ENCODE results near the gene SDF2. TPM values are rescaled to one million over a fixed set of nuclear protein-coding genes. Genes with fewer than 3 reads are reported as not detected.

Gene SDF2
- 10 to 100 TPM; 26.7 to 45.3 (median 32.4) TPM for total RNA-seq

GRCh38 chr17:28661635-28662526 lies at the start of gene SDF2, which contains the start of gene SUPT6H:
Gene SDF2, minus strand, starts transcription at chr17:28661906. Its CDS starts 30 bp downstream, at chr17:28661876.
Gene SUPT6H, plus strand, starts transcription at chr17:28662205. Its CDS starts 11,197 bp downstream, at chr17:28673402.
- 0 to 1% methylated on average over 54 to 63 of the region's 66 CpGs for WGBS, 2 donors
- DNase-seq (ENCODE audit: low spot score in 2 of 2): peak; percentile 83 to 93
- TF ChIP-seq POLR2A (IDR thresholded peaks at IDR 0.05) (peak; percentile 69 to 90), EP300 (IDR thresholded peaks at IDR 0.05) (peak; percentile 82 to 97), CTCF (IDR thresholded peaks at IDR 0.05) (no peak)
- peak within 1 kb of the TSS; percentile 93 to 97 (median 96) for H3K27ac ChIP-seq
- H3K27me3 ChIP-seq: no peaks in the 10 kb centered on the region
- H3K4me1 ChIP-seq: peaks cover 0 to 51% (median 22%) of the 10 kb centered on the region in 4 donors
- H3K4me3 ChIP-seq: peak within 1 kb of the TSS; percentile 60 to 96 (median 84)
- no peaks in the 10 kb centered on the region for H3K9me3 ChIP-seq
- H3K36me3 ChIP-seq: peaks cover 0 to 47% (median 10%) of the 10 kb centered on the region in 3 donors

GRCh38 chr17:28710861-28711722 lies 49.4 kb upstream of the SDF2 start:
- peaks cover 0 to 32% (median 5%) of the 10 kb centered on the region in 3 donors for H3K36me3 ChIP-seq
- DNase-seq (ENCODE audit: low spot score in 2 of 2): peak; percentile 83 to 84
- 1% methylated on average over 59 to 66 of the region's 74 CpGs for WGBS, 2 donors
- no peaks in the 10 kb centered on the region for H3K9me3 ChIP-seq
- H3K27ac ChIP-seq: peak overlapping the region; percentile 81 to 97 (median 93)
- peaks cover 0 to 43% (median 4%) of the 10 kb centered on the region in 4 donors for H3K4me1 ChIP-seq
- peak overlapping the region; percentile 42 to 72 (median 54) for H3K4me3 ChIP-seq
- H3K27me3 ChIP-seq: no peaks in the 10 kb centered on the region
- TF ChIP-seq EP300 (IDR thresholded peaks at IDR 0.05): peak in 1 of 2 donors; percentile 95
- peak; percentile 71 to 85 for TF ChIP-seq POLR2A (IDR thresholded peaks at IDR 0.05)
- TF ChIP-seq CTCF (IDR thresholded peaks at IDR 0.05): no peak

- H3K4me3 ChIP-seq: no peak overlapping the region
- WGBS, 2 donors: 83 to 86% methylated on average over 2 of the region's 2 CpGs
- H3K4me1 ChIP-seq: peaks cover 0 to 34% (median 3%) of the 10 kb centered on the region in 4 donors
- H3K27me3 ChIP-seq: no peaks in the 10 kb centered on the region
- DNase-seq (ENCODE audit: low spot score in 2 of 2): no peak
- peaks cover 0 to 28% (median 0%) of the 10 kb centered on the region in 3 donors for H3K36me3 ChIP-seq
- no peak for TF ChIP-seq POLR2A (IDR thresholded peaks at IDR 0.05)
- no peak for TF ChIP-seq CTCF (IDR thresholded peaks at IDR 0.05)
- TF ChIP-seq EP300 (IDR thresholded peaks at IDR 0.05): no peak
- H3K27ac ChIP-seq: no peak overlapping the region
- H3K9me3 ChIP-seq: no peaks in the 10 kb centered on the region
Measured at GRCh38 chr17:28707339-28707720, 45.6 kb upstream of the SDF2 start.

- WGBS, 2 donors: 59 to 75% methylated on average over 5 to 7 of the region's 7 CpGs
- Histone ChIP-seq H3K4me1 (peaks cover 0 to 34% (median 4%) of the 10 kb centered on the region in 4 donors), H3K4me3 (no peak overlapping the region), H3K27ac (no peak overlapping the region), H3K9me3 (no peaks in the 10 kb centered on the region), H3K27me3 (no peaks in the 10 kb centered on the region), H3K36me3 (peaks cover 0 to 34% (median 0%) of the 10 kb centered on the region in 3 donors)
- no peak for DNase-seq (ENCODE audit: low spot score in 2 of 2)
- TF ChIP-seq CTCF (IDR thresholded peaks at IDR 0.05) (no peak), EP300 (IDR thresholded peaks at IDR 0.05) (no peak)
Measured at GRCh38 chr17:28706471-28707338, 45.0 kb upstream of the SDF2 start.
